ENCODE data around the gene UBALD1.
"Not testable (repeated sequence)": the region's sequence is repeated elsewhere in the genome, so short reads cannot be mapped to it uniquely, and the experiment has no call there.

UBALD1 gene

DNA sequence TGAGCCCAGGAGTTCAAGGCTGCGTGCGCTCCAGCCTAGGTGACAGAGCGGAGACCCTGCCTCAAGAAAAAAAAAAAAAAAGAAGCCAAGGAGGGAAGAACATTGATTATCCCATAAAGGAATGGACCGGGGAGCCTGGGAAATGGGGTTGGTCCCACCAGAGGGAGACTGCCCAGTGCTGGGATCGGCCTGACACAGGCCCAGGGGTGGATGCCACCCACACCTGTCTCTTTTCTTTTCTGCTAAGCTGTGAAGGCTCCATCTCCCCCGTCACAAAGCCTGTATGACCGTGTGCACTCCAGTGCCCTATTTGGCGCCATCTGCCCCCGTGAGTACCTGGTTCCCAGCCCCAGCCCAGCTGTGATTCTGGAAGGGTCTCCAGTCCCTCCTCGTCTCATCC, 15.7 kb downstream of the UBALD1 start:
- no peak for DNase-seq (ENCODE audit: low spot score)

DNA sequence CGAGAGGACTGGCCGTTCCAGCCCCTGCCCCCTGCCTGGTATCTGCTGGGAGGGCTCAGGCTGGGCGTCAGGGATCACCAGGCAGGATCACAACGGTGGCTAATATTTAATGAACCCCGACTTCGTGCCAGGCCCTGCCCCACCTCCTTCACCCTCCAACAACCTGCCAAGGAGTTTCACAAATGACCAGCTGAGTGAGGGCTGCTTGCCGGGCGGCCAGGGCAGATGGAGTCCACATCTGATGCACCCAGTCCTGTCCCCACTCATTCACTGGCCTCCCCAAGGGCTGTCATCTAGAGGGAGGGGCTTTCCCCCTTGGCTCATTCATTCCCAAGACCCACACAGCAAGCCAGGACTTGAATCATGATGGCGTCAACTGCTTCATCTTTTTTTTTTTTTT, 17.5 kb downstream of the UBALD1 start:
- DNase-seq (ENCODE audit: low spot score): no peak

DNA sequence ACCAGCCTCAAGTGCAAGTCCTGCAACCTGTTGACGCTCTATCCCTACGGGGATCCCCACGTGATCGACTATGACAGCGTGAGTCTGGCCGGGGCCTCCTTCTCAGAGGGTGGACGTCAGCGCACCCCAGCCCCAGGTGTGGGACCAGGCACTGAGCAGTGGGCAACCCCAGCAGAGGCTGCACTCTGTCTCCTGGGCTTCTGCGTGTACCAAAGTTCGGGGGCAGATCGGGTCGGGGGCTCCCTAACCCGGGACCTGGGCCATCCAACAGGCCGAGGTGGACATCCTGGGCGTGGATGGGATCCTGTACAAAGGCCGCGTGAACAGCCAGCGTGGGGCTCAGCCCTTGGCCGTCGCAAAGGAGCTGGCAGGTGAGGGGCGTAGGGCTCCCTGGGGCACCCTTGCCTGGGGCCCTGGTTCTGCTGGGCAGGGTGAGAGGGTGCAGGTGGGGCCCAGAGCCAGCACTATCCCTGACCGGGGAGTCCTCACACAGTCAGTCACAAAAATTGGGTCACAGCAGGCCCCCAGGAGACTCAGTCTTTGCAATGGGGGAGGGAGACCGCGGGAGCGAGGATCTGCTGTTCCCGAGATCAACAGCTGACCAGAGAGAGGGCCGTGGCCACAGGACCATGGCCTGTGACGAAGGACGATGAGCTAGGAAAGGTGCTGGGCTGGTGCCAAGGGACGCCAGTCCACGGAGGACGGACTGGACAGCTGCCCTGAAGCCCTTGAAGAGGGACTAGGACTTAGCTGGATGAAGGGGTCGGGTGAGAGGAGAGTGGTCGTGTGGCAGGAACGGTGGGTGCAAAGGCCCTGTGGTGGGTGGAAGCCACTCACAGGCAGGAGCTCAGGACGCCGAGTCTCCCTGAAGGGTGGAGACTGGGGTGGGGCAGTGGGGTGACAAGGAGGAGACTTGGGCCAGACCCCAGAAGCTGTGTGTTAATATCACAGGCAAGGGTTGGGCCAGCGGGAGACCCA, 20.0 kb downstream of the UBALD1 start:
- no peak for DNase-seq (ENCODE audit: low spot score)

DNA sequence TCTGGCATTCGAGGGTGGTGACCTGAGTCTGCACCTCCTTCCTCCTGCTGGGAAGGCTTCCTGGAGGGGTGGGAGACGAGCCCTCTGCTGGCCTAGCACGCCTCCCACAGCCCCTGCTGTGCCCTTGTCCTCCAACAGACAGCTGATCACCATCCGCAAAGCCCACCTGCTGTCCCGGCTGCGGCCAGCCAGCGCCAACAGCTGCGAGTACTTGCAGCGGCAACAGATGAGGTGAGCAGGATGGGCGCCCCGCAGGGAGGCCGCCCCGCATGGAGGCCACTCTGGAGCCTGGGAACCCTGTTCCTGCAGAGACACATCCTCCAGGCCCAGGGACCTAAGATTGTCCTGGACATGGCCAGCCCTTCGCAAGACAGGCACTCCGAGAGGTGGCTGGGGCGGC, 21.6 kb downstream of the UBALD1 start:
- no peak for DNase-seq (ENCODE audit: low spot score)

DNA sequence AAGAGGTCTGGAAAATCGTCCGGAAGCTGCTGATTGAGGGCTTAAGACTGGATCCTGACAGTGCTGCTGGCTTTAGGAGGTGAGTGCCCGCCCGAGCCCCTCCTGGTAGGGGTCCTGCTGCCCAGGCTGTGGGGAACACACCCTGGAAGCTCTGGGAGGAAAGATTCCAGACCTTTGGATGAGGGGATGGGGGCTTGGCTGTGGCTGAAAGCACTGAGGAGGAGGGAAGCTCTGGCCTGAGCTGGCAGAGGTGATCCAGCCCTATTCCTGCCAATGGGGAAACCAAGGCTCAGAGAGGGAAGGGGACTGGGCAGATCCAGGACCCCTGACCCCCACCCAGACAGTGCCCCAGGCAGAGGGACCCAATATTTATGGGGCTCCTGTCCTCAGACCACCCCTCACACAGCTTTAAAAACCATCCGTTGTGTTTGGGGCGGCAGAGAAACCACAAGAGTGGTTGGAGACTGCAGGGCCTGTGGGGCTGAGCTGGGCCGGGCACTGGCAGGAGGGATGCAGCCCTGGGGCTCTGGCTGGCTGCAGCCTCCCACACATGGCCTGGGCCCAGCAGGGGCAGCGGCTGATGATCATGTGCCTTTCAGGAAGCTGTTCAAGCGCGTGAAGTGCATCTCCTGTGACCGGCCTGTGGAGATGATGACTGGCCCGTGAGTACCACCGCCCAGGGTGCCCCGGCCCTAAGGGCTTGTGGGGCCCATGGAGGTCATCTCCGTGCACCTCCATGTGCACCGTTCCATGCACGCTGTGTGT, 22.8 kb downstream of the UBALD1 start:
- DNase-seq (ENCODE audit: low spot score): no peak

DNA sequence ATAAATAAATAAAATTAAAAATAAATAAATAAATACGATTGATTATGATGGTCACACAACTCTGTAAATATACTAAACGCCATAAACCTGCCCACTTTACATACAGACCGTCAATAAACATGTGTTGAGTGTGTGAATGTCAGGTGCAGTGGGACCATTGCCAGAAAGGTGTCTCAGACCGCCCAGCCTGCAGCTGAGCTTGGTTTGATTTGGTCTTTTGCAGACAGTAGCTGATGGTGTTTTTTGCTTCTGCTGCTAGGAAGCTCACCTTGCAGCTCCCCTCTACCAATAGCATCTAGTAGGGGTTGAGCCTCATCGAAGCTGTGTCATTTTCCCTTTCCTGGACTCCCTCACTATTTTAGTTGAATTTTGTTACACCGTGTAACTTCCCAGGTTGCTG, 23.5 kb downstream of the UBALD1 start:
- DNase-seq (ENCODE audit: low spot score): no peak

DNA sequence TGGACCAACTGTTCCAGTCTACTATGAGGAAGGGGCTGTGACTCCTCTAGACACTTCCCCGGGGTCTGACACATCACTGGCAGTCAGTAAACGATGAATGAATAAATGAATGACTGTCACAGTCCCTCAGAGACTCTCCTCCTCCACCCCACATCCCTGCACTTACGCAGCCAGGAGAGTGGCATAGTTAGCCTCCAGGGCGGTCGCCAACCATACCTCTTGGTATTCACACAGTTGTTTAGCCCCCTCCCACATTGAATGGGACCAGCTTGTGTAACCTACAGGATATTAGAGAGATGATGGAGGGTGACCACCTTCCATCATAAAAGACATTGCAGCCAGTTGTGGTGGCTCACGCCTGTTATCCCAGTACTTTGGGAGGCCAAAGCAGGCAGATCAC, 25.7 kb downstream of the UBALD1 start:
- DNase-seq (ENCODE audit: low spot score): no peak

DNA sequence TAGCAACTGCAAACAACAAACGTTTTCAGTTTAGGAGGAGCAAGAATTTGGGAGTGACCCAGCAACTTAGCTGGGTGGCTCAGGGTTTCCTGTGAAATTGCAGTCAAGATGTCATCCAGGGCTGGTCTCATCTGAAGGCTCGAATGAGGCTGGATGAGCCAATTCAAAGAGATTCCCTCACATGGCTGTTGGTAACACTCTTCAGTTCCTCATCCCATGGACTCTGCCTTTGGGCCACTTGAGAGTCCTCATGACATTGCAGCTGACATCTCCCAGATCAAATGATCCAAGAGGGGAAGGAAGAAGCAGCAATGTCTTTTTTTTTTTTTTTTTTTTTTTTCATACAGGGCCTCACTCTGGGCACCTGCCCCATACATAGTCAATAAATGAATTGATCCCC, 26.3 kb downstream of the UBALD1 start:
- DNase-seq (ENCODE audit: low spot score): no peak

DNA sequence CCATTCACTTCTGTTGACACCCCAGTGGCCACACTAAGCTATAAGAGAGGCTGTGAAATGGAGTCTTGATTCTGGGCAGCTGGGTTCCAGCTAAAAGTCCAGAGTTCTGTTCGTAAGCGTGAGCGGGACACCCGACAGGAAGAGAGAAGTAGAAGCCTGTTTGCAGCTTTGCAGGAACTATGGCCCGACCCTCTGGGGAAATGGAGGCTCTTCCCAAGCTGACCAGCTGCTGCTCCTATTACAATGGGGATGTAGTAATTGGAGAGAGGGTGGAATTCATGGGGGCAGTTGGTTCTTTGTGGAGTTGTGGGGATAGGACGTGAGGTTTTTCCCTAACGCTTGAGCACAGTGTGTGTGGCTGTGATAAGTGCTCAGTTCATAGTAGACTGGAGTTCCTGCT, 28.4 kb downstream of the UBALD1 start:
- DNase-seq (ENCODE audit: low spot score): no peak

DNA sequence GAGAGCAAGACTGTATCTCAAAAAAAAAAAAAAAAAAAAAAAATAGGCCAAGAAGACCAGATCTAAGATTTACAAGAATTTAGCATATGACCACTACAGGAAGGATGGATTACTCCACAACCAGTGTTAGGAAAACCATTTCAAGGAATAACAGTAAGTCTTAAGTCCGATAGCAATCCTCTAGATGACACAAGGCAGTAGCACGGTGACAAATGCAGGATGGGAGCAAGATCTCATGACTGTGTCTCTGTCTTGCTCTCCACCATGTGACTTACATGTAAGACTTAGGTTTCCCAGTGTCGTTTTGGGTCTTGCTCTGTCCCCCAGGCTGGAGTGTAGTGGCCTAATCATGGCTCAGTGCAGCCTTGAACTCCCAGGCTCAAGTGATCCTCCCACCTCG, 30.8 kb downstream of the UBALD1 start:
- DNase-seq (ENCODE audit: low spot score): no peak

DNA sequence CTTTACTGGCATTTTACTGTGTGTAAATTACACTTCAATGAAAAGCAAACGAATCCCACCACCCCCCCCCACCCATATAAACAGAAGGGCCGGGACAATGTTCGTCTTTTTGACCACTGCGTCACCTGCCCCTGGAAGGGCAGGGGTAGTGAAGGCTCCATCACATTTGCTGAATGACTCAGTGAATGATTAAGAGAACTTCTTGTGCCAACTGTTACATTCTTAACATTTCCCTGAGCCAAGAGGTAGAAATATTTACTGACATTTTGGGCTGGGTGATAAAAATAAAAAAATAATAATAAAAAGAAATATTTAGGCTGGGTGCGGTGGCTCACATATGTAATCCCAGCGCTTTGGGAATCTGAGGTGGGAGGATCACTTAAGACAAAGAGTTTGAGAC, 34.4 kb downstream of the UBALD1 start:
- DNase-seq (ENCODE audit: low spot score): no peak

DNA sequence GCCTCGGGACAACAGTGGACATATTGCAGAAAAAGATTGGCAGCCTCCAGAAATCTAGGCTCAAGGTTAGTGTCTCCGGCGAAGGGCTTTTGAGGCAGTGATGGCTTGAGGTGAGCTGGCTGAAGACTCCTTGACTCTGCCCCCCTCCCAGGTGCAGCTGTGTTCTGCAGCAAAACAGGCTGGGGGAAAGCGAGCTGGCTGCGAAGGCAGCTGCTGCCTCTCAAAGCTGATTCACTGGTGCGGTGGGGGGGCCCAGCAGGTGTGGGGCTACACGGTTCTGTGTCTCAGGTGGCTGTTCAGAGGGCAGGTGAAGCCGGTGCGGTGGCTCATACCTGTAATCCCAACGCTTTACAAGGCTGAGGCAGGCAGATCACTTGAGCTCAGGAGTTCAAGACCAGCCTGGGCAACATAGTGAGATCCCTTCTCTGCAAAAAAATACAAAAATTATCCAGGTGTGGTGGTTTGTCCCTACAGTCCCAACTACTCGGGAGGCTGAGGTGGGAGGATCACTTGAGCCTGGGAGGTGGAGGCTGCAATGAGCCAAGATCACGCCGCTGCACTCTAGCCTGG, 35.6 kb downstream of the UBALD1 start:
- no peak for DNase-seq (ENCODE audit: low spot score)

DNA sequence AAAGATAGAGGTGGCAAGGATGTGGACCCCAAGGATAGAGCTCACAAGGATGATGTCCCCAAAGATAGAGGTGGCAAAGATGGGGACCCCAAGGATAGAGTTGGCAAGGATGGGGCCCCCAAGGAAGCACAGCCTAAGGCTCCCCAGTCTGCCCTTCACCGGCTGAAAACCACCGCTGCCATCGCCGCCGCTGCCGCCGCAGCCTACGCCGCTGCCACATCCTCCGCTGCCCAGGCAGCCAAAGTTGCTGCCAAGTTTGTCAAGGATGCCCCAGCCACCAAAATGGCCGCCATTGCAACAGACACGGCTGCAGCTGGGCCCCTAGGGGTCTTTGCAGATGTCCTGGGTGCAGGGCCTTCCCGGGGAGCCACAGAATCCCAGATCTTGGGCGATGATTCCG, 38.7 kb downstream of the UBALD1 start:
- no peak for DNase-seq (ENCODE audit: low spot score)

DNA sequence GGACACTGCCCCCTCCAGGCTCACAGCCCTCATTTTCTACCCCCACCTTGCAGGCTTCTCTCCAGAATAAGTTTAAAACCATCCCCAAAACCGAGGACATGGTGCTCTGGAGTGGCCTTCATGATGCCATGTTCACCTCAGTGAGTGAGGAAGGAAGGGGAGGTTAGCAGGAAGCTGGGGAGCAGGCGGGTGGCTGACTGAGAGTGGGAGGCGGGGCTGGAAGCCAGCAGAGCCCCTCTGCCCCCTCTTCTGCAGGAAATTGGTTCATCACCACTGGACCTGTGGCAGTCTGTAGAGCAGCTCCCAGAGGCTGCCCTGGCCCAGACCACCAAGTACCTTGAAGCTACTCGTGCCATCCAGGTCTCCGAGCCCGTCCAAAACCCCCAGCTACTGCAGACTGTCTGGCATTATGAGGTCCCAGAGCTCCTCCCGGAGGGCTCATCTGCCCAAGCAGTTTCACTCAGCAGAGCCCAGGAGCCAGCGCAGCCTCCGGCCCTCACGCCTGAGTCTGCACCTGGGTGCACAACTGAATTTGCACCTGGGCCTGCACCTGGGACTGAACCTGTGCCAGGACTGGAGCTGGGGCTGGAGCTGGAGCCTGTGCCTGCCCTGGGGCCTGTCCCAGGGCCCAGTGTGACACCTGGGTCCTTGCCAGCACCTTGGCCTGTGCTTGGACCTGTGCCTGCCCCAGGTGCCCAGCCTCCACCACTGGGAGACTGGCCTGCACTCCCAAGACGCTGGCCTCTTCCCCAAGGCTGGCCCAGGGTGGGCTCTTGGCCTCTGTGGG, 39.6 kb downstream of the UBALD1 start:
- DNase-seq (ENCODE audit: low spot score): no peak

DNA sequence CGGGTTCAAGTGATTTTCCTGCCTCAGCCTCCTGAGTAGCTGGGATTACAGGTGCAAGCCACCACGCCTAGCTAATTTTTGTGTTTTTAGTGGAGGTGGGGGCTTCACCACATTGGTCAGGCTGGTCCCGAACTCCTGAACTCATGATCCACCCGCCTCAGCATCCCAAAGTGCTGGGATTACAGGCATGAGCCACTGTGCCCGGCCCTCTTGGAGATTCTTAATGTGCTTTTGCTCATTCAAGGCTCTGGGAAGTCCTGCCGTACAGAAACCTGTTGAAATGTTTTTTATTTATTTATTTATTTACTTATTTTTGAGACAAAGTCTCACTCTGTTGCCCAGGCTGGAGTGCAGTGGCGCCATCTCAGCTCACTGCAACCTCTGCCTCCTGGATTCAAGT, 40.8 kb downstream of the UBALD1 start:
- not testable (repeated sequence) for DNase-seq (ENCODE audit: low spot score)

DNA sequence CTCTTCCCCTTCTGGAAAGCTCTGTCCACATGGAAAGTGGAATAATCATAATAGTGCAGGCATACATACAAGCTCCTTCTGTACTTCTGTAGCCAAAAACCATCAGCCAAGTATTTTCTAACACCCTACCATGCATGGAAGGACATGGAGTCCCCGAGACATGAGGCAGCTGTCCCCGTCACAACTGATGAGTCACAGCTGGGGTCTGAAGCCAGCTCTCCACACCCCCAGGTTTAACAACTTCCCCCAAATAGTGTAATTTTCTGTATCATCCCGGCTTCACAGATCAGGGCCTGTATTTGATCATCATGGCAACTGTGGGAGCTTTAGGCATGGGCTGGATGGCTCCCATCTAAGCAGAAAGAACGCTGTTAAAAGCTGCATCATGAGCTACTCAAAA, 42.0 kb downstream of the UBALD1 start:
- no peak for DNase-seq (ENCODE audit: low spot score)

DNA sequence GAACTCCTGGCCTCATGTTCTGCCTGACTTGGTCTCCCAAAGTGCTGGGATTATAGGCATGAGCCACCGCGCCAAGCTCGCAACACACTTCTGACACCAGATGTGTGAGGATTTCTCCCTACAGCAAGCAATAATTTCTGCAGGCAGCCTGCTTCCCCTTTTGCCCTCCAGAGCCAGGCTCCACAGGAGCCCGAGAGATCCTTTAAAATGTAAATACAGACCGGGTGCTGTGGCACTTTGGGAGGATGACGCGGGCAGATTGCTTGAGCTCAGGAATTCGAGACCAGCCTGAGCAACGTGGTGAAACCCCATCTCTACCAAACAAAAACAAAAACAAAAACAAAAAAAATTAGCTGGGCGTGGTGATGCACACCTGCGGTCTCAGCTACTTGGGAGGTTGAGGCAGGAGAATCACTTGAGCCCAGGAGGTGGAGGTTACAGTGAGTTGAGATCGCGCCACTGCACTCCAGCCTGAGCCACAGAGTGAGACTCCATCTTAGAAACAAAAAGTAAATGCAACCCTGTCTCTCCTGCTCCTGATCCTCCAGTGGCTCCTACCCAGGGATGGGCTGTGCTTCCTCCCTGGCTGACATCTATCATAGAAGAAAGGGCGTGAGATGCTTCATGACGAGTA, 43.9 kb downstream of the UBALD1 start:
- no peak for DNase-seq (ENCODE audit: low spot score)

DNA sequence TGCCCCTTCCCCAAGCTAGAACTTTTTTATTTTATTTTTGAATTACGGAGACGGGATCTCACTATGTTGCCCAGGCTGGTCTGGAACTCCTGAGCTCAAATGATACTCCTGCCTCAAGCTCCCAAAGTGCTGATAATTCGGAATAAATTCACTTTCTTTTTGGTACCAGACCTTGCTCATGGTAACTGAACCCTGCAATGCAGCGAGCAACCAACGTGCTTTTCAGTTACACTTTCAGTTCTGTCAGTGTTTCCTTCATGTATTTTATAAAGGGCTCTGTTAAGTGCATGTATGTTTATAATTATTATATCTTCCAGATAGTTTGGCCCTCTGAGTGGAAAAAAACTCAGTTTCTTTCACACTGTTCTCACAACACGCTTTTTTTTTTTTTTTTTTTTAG, 44.6 kb downstream of the UBALD1 start:
- no peak for DNase-seq (ENCODE audit: low spot score)

DNA sequence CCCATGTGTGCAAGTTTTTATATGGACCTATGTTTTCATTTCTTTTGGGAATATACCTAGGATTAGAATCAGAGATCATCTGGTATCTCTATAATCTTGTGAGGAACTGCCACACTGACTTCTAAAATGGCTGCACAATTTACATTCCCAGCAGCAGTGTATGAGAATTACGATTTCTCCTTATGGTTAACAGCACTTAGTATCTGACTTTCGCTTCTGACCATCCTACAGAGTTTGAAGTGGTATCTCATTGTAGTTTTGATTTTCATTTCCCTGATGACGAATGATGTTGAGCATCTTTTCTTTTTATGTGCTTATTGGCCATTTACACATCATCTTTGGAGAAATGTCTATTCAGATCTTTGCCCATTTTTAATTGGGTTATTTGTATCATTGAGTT, 48.5 kb downstream of the UBALD1 start:
- DNase-seq (ENCODE audit: low spot score): no peak

DNA sequence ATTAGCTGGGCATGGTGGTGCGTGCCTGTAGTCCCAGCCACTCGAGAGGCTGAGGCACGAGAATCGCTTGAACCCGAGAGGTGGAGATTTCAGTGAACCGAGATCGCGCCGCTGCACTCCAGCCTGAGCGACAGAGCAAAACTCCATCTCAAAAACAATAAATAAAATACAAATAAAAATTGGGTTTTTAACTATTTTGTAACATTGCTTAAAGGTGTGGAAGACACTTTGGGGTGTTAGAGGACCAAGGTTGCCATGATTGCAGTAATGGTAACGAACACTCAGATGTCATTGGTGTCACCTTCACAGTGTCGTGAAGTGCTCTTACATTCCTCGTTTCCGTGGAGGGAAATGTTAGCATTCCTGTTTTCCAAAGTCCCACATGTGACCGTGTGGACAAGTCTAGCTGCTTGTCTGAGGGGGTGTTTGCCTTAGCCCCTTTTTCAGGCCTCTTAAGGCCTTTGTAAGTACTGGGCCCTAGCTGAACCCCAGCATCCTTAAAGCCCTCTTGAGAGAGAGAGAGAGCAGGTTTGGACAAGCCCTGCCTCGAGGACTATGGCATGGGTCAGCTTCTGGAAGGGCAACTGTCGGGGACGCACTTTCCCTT, 49.9 kb downstream of the UBALD1 start:
- no peak for DNase-seq (ENCODE audit: low spot score)

DNA sequence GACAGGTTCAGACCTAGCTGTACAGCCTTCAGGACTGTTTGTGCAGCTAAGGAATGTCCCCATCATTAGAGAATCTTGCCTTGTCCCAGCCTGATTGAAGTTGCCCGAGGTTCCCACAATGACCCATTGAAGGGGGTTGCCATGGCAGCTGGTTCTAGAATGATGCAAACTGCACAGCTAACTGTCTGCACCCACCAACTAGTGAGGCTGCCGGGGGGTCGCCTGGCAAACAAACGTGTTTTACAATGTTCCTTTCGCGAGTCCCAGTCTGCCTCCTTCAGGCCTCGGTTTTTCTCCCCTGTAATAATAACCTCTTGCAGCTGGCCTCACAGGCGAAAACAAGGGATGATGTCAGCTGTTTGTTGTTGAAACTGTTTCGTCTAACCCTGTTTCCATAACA, 53.1 kb downstream of the UBALD1 start:
- no peak for DNase-seq (ENCODE audit: low spot score)

All from hepatic stellate cell (primary cell).